ENCODE data around the gene KLF11.

The KLF11 gene

GRCh38 chr2:10043256-10043905 lies at the start of gene KLF11:
KLF11 (plus strand) TSS chr2:10043550; CDS start chr2:10043717, 167 bp downstream.
- DNase-seq, result peak; percentile 26 to 27

DNA sequence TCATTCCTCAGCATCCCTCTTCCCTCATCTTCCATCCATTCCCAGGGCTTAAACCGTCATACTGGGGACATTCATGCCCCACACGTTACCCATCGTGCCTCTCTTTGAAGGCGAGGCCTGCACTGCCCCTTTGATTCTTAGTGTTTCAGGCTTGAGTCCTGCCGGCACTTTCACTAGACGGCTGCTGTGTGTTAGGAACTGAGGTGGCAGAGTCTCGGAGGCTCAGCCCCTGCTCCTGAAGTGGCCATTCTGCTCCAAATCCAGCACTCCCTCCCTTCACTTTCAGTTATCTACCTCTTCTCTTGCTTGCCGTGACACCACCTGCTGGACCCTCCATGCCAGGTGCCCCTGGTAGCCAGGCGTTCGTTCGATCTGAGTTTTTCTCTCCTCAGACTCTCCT lies 48.9 kb upstream of the KLF11 start:
- DNase-seq, result no peak

GRCh38 chr2:9995059-9995458 lies 48.3 kb upstream of the KLF11 start:
- DNase-seq, result no peak

DNA sequence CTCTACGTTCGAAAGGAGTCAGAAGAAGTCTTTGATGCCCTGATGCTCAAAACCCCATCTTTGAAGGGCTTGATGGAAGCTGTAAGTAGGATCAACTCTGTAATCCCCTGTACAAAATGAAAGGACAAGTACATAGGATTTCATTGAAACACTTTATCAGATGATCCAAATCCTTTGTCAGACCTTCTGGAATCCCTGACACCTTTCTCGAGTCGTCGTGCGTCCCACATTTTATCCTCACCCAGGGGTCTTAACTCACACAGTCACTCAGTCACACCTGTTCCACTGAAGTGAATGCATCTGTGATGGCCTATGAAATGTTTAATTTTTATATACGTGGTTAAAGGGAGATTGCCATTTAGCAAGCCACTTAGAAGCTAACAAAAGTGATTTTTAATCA lies 47.0 kb upstream of the KLF11 start:
- DNase-seq, result no peak

GRCh38 chr2:9997936-9998335 lies 45.4 kb upstream of the KLF11 start:
- DNase-seq, result no peak

- DNase-seq, result no peak
Observed at GRCh38 chr2:9998916-9999654, 44.3 kb upstream of the KLF11 start.

DNA sequence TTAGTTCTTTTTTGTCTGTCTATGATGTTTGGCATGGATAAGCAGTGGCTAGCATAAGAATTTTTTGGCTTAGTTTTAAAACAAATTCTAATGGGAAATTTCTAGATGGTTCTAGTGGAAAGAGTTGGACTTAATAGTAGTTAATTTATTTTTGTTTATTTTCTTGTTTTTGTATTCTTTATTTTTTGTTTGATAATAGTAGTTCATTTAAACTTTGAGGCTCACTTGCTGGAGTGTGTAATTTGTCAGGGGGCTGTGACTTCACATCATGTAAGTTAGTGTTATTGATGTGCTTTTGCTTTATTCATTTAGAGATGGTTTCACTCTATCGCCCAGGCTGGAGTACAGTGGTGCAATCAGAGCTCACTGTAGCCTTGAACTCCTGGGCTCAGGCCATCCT lies 43.7 kb upstream of the KLF11 start:
- no peak for DNase-seq

GRCh38 chr2:10000541-10000940 lies 42.8 kb upstream of the KLF11 start:
- DNase-seq, result no peak

- no peak for DNase-seq
Observed at GRCh38 chr2:10001586-10001985, 41.8 kb upstream of the KLF11 start.

DNA sequence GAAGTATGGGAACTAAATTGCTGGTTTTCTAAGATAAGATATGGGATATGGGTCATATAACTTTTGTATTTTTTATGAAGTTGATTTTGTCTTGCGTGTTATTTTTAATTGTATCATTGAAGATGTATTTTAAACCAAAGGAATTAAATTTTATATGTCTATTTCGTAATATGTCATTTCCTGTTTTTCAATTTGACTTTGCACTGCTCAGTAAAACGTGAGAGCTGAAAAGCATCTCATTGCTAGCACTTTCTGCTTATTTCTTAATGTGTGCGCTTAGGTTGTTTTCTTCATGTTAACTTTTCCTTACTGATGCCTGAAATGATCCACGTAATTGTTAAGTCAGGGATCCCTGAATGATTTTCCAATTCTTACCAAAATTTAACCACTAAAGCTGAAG lies 41.2 kb upstream of the KLF11 start:
- DNase-seq, result no peak

DNA sequence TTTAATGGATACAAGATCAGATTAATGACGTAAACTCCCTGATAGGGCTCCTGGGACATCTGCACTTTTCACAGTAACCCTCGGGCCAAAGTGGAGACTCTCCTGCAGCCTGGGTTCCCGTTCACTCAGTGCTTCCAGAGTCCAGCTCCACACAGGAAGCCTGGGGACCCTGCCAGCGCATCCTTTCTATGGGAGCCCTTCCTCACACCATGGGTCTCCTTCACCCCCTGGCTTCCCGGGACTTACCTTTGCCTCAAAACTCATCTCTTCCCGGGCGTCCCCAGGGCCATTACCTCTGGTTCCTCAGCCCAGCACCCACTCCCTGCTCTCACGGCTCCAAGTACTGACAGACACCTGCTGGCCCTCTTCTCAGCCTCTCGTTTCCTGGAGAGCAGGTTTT lies 40.7 kb upstream of the KLF11 start:
- DNase-seq, result no peak

GRCh38 chr2:10003206-10004125 lies 39.9 kb upstream of the KLF11 start:
- no peak for DNase-seq

GRCh38 chr2:10004401-10004800 lies 38.9 kb upstream of the KLF11 start:
- no peak for DNase-seq

DNA sequence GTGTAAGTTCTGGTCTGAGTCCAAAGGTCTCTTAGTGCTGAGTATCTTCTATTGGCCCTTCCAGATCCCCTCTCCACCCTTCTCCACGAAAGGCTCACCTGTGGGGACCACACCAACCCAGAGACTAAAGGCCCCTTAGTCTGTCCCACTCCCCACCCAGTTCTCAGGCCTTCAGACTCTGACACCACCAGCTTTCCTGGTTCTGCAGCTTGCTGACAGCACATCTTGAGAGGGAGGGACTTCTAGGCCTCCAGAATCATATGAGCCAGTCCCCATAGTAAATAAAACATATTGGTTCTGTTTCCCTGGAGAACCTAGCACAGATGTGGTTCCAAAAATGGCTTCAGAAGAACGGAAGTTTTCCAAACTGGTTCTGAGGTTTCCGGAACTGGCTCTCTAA lies 38.5 kb upstream of the KLF11 start:
- no peak for DNase-seq

DNA sequence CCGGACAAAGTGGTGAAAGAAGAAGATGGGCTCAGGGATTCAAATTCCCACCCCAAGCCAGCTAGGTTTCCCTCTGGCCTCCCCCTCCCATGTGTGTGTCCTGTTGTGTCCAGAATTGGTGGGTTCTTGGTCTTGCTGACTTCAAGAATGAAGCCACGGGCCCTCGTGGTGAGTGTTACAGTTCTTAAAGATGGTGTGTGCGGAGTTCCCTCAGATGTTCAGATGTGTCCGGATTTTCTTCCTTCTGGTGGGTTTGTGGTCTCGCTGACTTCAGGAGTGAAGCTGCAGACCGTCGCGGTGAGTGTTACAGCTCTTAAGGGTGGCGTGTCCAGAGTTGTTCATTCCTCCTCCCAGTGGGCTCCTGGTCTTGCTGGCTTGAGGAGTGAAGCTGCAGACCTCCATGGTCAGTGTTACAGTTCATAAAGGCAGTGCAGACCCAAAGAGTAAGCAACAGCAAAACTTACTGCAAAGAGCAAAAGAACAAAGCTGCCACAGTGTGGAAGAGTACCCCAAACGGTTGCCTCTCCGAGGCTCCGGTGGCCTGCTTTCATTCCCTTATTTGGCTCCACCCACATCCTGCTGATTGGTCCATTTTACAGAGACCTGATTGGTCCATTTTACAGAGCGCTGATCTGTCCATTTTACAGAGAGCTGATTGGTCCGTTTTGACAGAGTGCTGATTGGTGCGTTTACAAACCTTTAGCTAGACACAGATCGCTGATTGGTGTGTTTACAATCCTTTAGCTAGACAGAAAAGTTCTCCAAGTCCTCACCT lies 37.7 kb upstream of the KLF11 start:
- DNase-seq, result no peak

- no peak for DNase-seq
Observed at GRCh38 chr2:10006236-10007161, 36.9 kb upstream of the KLF11 start.

DNA sequence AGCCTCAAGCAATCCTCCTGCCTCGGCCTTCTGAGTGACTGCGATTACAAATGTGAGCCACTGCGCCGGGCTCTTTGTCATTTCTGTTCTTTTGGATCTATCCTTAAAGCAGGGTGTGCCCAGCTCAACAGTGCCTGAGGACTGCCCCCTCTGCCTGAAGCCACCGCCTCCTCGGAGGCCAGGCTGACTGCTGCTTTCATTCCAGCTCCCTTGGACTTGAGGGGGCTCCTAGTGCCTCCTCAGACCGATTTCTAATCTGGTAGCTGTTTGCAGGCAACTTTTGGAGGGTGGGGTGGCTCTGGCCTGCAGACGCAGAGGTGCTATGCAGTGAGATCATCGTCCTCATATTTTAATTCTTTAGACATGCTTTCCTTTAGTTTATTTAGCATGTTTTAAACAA lies 35.9 kb upstream of the KLF11 start:
- DNase-seq, result no peak

- DNase-seq, result no peak
Observed at GRCh38 chr2:10007921-10008808, 35.2 kb upstream of the KLF11 start.

DNA sequence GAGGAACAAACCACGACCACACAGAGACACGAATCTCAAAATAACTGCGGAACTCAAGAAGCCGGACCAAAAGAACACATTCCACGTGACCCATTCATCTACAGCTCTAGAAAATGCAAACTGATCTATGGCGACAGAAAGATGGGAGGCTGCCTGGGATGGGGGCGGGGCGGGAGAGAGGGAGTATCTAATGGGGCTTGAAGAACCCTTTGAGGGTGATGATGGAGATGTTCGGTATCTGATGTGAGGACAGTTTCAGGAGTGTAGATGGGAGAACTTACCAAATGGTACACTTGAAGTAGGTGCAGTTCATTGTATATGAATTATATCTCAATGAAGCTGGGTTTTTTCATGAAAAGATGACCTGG lies 34.6 kb upstream of the KLF11 start:
- DNase-seq, result no peak

- DNase-seq, result no peak
Observed at GRCh38 chr2:10009271-10009810, 34.0 kb upstream of the KLF11 start.
